ENCODE measurements around the gene CUEDC1.

CUEDC1 gene

DNA sequence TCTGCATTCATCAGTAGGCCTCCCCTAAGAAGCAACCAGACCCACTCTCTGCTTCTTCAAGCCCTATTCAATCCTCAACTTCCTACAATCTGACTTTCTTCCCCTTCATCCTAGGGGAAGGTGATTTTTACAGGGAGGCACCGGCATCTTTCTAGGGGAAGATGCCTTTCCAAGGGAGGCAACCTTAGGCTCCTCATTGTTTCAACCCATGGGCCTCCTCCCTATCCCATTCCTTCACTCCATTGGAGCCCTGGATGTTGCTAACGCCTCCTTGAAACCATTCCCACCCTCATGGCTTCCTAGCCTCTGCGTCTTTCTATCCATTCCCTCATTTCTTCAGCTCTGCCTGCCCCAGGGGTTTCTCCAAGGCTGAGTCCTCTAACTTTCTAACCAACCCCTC lies 2.7 kb upstream of the CUEDC1 start:
- DNase-seq (ENCODE audit: low read depth) = no peak

DNA sequence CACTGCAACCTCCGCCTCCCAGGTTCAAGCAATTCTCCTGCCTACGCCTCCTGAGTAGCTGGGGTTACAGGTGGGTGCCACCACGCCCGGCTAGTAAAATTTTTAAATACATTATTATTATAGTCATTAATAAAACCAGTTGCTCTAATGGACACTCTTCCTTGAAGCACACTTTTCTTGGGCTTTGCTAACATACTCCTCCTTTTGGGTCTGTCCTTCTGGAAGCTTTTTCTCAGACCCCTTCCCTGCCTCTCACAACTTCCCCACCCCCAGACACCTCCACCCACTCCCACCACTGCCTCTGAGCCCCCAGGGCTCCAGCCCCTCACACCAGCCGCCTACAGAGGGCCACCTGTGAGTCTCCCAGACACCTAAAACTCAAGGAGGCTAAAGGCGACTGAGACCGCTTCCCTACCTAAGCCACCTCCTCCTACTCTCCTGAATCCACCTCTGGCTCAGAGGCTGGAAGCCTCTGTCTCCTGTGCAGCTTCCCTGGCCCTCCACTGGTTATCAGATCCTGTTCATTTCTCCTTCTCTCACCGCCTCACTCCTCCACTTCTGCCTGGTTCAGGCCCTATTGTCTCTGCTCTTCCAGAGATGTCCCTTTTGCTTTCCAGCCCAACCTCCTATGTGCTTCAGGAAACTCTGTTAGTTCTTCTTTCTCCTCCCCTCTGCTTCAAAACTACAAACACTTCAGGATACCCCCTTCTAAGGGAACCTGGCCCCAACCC lies 2.1 kb upstream of the CUEDC1 start:
- DNase-seq (ENCODE audit: low read depth) = no peak

DNA sequence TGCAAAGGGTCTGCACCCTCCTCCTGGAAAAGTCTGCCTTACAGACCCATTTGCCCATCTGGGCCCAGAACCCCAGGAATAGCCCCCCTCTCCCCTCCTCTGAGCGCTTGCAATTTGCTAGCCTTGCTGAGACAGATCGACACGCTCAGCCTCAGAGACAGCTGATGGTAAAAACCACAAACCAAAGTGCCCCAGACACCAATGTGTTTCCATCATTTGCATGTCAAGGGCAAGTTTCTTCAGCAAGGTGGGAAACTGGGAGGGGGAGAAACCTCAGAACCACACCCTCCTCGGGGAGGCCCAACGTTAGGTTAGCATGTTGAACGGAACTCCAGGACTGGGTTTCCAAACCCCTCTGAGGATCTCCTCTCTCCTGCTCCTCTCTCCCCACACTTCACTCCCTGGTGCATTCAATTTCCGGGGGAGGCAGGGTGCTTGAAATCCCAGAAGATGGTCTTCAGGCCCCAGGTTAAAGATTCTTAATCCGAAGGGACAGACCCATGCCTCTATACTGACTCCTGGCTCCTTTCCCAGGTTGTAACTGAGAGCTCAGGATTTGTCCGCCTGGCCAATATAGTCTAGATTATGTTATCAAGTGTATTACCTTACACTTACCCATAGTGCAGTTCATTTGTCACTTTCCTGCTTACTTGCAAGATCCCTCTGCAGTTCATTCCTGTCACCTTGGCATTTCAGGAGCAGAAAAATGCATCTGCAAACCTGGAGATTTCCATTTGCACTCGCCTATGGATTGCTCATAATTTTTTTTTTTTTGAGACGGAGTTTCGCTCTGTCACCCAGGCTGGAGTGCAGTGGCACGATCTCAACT lies 1.3 kb upstream of the CUEDC1 start:
- DNase-seq (ENCODE audit: low read depth) = no peak

GRCh38 chr17:57954397-57955182 lies 622 bp downstream of the CUEDC1 start:
- no peak for DNase-seq (ENCODE audit: low read depth)

GRCh38 chr17:57953705-57954396 lies 1.4 kb downstream of the CUEDC1 start:
- DNase-seq (ENCODE audit: low read depth) = no peak

DNA sequence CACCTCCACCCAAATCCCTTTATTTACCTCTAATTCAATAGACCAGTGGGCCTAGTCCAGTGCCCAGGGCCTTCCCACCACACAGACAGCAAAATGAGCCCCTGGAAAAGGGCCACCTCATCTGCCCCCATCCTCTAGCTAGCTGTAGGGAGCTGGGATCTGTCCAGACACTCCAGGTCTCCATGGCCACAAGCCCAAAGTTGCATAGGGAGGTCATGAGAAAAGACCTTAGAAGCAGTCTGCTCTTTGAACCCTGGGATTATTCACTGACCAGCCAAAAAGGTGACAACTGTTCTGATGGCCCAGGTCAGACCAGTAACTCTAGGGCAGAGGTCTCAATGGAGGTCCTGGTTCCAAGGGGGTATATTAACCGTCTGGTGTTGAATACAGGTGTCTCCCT lies 2.0 kb downstream of the CUEDC1 start:
- DNase-seq (ENCODE audit: low read depth) = no peak

DNA sequence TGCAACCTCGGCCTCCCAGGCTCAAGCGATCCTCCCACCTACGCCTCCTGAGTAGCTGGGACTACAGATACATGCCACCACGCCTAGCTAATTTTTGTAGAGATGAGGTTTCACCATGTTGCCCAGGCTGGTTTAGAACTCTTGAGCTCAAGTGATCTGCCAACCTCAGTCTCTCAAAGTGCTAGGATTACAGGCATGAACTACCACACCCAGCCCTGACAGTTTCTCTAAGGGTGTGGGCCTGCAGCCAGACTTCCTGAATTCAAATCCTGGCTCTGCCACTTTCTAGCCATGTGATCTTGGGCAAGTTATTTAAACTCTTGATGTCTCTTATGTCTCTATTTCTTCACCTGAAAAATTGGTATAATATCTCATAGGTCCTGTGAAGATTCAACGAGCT lies 5.6 kb downstream of the CUEDC1 start:
- DNase-seq (ENCODE audit: low read depth) = no peak

- DNase-seq (ENCODE audit: low read depth) = no peak
These were observed 6.4 kb downstream of the CUEDC1 start for GRCh38 chr17:57948555-57949420.

- DNase-seq (ENCODE audit: low read depth) = no peak
These were observed 7.0 kb downstream of the CUEDC1 start for GRCh38 chr17:57948169-57948554.

GRCh38 chr17:57947369-57947768 lies 7.8 kb downstream of the CUEDC1 start:
- DNase-seq (ENCODE audit: low read depth) = no peak

DNA sequence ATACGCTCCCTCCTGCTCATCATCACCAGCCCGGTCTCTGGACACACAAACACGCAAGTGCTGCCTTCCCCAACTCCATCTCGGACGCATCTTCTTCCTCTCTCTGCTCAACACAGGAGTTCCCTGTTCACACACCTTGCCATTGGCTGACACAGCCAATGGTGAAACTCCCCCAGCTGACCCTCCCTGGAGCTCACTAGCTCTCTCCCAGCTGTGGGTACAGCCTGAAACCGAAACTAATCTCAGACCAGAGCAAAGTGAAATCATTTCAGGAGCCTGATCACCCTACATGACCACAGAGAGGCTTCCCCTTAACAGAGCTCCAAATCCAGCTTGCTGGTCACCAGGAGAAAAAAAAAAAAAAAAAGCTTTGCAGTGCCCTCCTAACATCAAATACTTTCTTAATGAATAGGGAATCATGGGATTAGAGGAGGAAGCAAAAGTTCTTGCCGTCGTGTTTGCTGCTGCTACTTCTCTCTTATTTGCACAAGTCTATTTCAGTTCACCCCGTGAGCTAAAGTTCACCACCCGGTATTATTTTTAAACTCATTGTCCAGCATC lies 8.3 kb downstream of the CUEDC1 start:
- no peak for DNase-seq (ENCODE audit: low read depth)

DNA sequence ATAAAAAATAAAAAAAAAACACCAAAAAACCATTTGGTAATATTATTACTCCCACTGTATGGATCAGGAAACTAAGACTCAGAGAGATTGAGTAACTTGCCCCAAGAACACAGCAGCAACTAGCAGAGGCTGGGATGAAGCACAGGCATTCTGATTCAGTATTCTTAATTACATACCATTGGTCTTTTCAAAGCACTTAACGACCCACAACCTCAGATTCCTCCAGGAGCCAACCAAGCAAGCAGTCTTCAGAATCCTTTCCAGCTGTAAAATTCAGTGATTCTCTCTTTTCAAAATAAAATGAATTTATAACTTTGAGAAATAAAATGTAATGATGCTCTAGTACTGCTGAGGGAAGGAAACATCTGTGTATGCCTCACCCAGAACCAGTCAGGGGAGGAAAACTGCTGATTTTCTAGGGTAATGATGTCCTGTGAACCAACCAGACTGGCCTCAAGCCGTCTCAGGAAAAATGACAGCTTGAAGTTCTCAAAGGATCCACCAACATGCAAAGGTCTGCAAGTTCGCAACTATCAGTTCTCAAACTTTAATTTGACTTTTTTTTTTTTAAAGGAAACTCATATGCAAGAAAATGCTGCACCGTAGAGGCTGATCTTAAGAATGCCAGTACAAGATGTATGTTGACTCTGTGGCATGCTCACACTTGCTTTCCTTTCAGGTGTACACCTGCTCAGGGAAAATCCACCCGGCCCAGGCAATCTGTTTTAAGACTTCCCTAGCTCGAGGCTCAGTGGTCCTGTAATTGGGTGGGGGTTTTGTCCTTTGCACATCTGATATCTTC lies 9.0 kb downstream of the CUEDC1 start:
- no peak for DNase-seq (ENCODE audit: low read depth)

DNA sequence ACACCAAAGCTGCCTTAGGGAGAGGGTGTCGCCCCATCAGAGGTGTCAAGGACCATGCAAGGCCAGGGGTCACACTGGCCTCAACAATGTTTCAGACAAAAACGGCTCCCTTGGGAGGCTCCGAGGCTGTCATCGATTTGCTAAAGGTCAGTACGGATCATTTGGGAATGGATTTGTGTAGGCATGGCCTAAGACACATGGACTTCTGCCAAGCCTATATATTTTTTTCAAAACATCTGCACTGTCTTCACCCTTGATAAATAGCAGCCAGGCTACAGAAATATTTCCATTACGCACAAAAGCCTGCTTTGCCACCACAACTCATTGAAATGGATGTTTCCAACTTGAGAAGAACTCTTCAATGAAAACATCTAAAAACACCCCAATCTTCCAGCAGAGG lies 10.3 kb downstream of the CUEDC1 start:
- DNase-seq (ENCODE audit: low read depth) = no peak

GRCh38 chr17:57943645-57944044 lies 11.6 kb downstream of the CUEDC1 start:
- DNase-seq (ENCODE audit: low read depth) = no peak

- DNase-seq (ENCODE audit: low read depth) = no peak
These were observed 12.1 kb downstream of the CUEDC1 start for GRCh38 chr17:57943140-57943539.

- no peak for DNase-seq (ENCODE audit: low read depth)
These were observed 13.5 kb downstream of the CUEDC1 start for GRCh38 chr17:57941384-57942370.

- DNase-seq (ENCODE audit: low read depth) = no peak
These were observed 14.4 kb downstream of the CUEDC1 start for GRCh38 chr17:57940653-57941329.

DNA sequence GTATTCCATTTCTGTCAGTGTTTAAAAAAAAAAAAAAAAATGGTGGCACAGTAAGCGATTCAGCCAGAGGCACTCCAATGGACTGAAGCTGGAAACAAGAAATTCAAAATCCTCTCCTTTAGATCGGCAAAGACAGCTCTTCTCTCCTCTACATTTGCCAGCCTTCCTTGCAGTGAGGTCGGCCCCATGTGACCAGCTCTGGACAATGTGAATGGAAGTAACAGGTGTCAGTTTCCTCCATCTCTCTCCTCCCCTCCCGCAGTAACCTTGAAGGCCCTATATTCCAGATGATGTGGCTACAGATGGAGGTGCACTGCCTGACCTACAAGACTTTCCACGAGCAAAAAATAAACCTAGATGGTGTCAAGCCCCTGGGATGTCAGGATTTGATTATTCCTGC lies 15.0 kb downstream of the CUEDC1 start:
- no peak for DNase-seq (ENCODE audit: low read depth)

Measured in activated T-helper 1 cell treated with Interleukin-2 at 50 U/mL for 16 hours (primary cell).